Trophoblast cell (in vitro differentiated cells and primary cell): ENCODE data around the gene RHCE.

ENCODE experiments used
- DNase-seq, 2 donors: peaks; one replicate each; pipeline ENCODE4 v3.0.0-alpha.2; 2016
- H2AFZ ChIP-seq: 2 replicates; pipeline ENCODE4 v1.6.1; 2013; ENCODE audit warnings: low read length, moderate library complexity, mild to moderate bottlenecking; ENCODE audit not compliant: insufficient read depth, poor library complexity
- H2AK5ac ChIP-seq: 2 replicates; pipeline ENCODE4 v1.6.1; 2013; ENCODE audit warnings: mild to moderate bottlenecking, low read length
- H2BK120ac ChIP-seq: 2 replicates; pipeline ENCODE4 v1.6.1; 2013; ENCODE audit warnings: low read length, mild to moderate bottlenecking, moderate library complexity; ENCODE audit not compliant: insufficient read depth, poor library complexity
- H2BK12ac ChIP-seq: 2 replicates; pipeline ENCODE4 v1.6.1; 2013; ENCODE audit warnings: mild to moderate bottlenecking, low read length, moderate library complexity
- H2BK5ac ChIP-seq: 2 replicates; pipeline ENCODE4 v1.6.1; 2013; ENCODE audit warnings: low read length, low read depth, moderate library complexity, mild to moderate bottlenecking; ENCODE audit not compliant: poor library complexity
- H3K14ac ChIP-seq: 2 replicates; pipeline ENCODE4 v1.6.1; 2013; ENCODE audit warnings: mild to moderate bottlenecking, low read length
- H3K18ac ChIP-seq: 2 replicates; pipeline ENCODE4 v1.6.1; 2013; ENCODE audit warnings: mild to moderate bottlenecking, low read length
- H3K23ac ChIP-seq: 2 replicates; pipeline ENCODE4 v1.6.1; 2013; ENCODE audit warnings: low read length
- H3K27ac ChIP-seq: 2 replicates; pipeline ENCODE4 v1.5.1; 2013; ENCODE audit warnings: low read depth, mild to moderate bottlenecking, inconsistent platforms, low read length, moderate library complexity
- H3K27me3 ChIP-seq: 2 replicates; pipeline ENCODE4 v1.6.1; 2013; ENCODE audit warnings: inconsistent platforms, mild to moderate bottlenecking, low read length, moderate library complexity; ENCODE audit not compliant: insufficient read depth
- H3K36me3 ChIP-seq, 2 experiments: 1 replicate in 1 of 2; 2 replicates in 1 of 2; pipeline ENCODE4 v1.6.1; 2013; ENCODE audit warnings: low read length in 2 of 2, mild to moderate bottlenecking in 2 of 2, moderate library complexity in 1 of 2; ENCODE audit not compliant: insufficient read depth in 2 of 2, control insufficient read depth in 1 of 2
- H3K4ac ChIP-seq: 2 replicates; pipeline ENCODE4 v1.6.1; 2013; ENCODE audit warnings: low read depth, mild to moderate bottlenecking, low read length, moderate library complexity
- H3K4me1 ChIP-seq, 2 experiments: 1 replicate in 1 of 2; 2 replicates in 1 of 2; pipeline ENCODE4 v1.6.1; 2013; ENCODE audit warnings: low read length in 2 of 2, mild to moderate bottlenecking in 2 of 2, moderate library complexity in 1 of 2; ENCODE audit not compliant: insufficient read depth in 2 of 2, control insufficient read depth in 1 of 2
- H3K4me2 ChIP-seq: 2 replicates; pipeline ENCODE4 v1.6.1; 2013; ENCODE audit warnings: inconsistent platforms, mild to moderate bottlenecking, low read length, moderate library complexity
- H3K4me3 ChIP-seq: 2 replicates; pipeline ENCODE4 v1.5.1; 2013; ENCODE audit warnings: mild to moderate bottlenecking, low read depth, low read length, inconsistent platforms
- H3K79me1 ChIP-seq: one replicate; pipeline ENCODE4 v1.6.1; 2013; ENCODE audit warnings: low read length
- H3K79me2 ChIP-seq: 2 replicates; pipeline ENCODE4 v1.6.1; 2013; ENCODE audit warnings: low read length, mild to moderate bottlenecking; ENCODE audit not compliant: control insufficient read depth, insufficient read depth, poor library complexity
- H3K9ac ChIP-seq: 2 replicates; pipeline ENCODE4 v1.6.1; 2013; ENCODE audit warnings: mild to moderate bottlenecking, low read length
- H3K9me3 ChIP-seq: 2 replicates; pipeline ENCODE4 v1.6.1; 2013; ENCODE audit warnings: low read depth, mild to moderate bottlenecking, control low read depth, inconsistent platforms, low read length; ENCODE audit not compliant: insufficient read depth
- H4K12ac ChIP-seq: 2 replicates; pipeline ENCODE4 v1.6.1; 2013; ENCODE audit warnings: low read depth, mild to moderate bottlenecking, low read length, moderate library complexity
- H4K8ac ChIP-seq: 2 replicates; pipeline ENCODE4 v1.6.1; 2013; ENCODE audit warnings: low read depth, mild to moderate bottlenecking, low read length, moderate library complexity
- H4K91ac ChIP-seq: one replicate; pipeline ENCODE4 v1.6.1; 2013; ENCODE audit warnings: low read depth, mild to moderate bottlenecking, low read length, moderate library complexity
- WGBS: extraction: QIAGEN DNeasy Blood & Tissue Kit; methylation state at CpG from one replicate; pipeline ENCODE4 v1.1.7; 2013; ENCODE audit warnings: missing lambda C conversion rate; ENCODE audit not compliant: insufficient read length, insufficient coverage; ENCODE audit errors: extremely low coverage; 5-methylcytosine and 5-hydroxymethylcytosine counted together

The RHCE gene

DNA sequence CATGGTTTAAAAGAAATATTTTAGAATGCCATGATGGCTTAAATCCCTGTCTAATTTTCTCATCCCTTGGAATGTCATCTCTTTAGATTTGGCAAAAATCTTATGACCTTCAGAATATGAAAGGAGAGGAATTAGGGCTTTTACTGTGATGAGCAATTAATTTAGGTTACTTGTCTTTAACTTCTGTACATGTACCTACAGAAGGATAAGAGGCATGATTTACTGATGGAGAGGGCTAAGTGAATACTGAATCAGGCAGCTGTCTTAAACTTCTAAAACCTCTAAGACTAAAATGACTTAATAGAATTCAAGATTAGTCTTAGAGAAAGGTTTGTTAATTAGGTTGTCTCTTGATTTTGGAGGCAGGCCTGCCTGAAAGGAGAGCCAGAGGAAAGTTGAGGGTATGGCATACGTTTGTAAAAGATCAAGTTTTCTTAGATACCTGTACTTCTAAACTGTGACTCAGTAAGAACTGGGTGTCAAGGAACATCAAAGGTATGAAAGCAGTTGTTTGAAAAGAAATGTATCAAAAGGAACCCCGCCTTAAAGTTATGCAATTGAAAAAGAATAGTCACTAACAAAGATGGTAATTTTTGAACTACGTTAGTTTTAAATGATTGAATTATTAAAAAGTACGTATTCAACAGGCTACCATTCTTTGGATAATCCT, 22.5 kb upstream of the RHCE start:
- Histone ChIP-seq H3K14ac (no peak overlapping the region), H2AFZ (no peak overlapping the region)

DNA sequence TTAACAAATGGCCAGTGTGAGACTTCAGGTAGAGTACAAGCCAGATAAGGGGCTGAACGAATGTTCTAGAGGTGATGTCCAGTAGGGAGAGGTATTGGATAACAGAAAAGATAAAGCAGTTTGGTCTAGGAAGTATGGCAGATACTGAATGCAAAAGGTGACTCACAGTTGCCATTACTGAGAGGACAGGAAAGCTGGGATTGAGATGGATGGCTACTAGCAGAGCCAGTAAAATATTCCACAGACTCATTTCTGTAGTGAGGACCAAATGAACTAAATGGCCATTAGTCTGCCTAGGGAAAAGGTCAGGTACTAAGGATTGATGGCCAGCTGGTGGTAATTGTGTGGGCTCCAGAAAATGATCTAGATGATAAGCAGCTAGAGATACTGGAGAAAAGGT, 21.6 kb upstream of the RHCE start:
- no peaks in the 10 kb centered on the region for H3K79me1 ChIP-seq
- no peak overlapping the region for H4K91ac ChIP-seq
- WGBS = no CpG with 5 or more reads among the region's 1 CpG

More for the DNA sequence above, 22.5 kb upstream of the RHCE start:
- Histone ChIP-seq H4K91ac (no peak overlapping the region), H2BK120ac (no peak overlapping the region), H3K4me1 (peaks cover 0 to 2% of the 10 kb centered on the region in 2 experiments), H3K4ac (no peak overlapping the region), H3K36me3 (peaks cover 2% of the 10 kb centered on the region in 2 experiments), H4K8ac (no peak overlapping the region), H3K27me3 (no peaks in the 10 kb centered on the region), H3K23ac (no peak overlapping the region), H2BK5ac (no peak overlapping the region), H2AK5ac (no peak overlapping the region), H3K18ac (no peak overlapping the region), H3K79me1 (no peaks in the 10 kb centered on the region), H4K12ac (no peak overlapping the region), H3K4me2 (no peak overlapping the region), H3K27ac (no peak overlapping the region), H3K9me3 (no peaks in the 10 kb centered on the region), H3K4me3 (no peak overlapping the region), H2BK12ac (no peak overlapping the region), H3K79me2 (no peaks in the 10 kb centered on the region), H3K9ac (no peak overlapping the region)
- no CpG with 5 or more reads among the region's 4 CpGs for WGBS
- DNase-seq = no peak

DNA sequence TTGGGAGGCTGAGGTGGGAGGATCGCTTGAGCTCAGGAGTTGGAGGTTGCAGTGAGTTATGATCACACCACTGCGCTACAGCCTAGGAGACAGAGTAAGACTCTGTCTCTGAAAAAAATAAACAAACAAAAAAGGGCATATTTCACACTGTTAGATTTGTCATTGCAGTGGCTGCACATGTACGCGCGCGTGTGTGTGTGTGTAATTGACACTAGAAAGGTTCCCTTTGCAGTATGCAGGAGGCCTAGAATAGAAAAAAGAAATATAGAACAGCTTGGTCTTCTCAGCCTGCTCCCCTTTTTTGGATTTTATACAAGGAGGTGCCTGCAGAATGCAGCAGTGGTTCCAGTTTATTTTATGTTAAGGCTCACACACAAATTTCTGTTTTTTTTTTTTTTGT, 18.7 kb upstream of the RHCE start:
- Histone ChIP-seq H3K14ac (no peak overlapping the region), H3K4me1 (peaks cover 0 to 2% of the 10 kb centered on the region in 2 experiments), H3K79me2 (no peaks in the 10 kb centered on the region), H4K12ac (no peak overlapping the region), H2AFZ (no peak overlapping the region), H3K4me2 (no peak overlapping the region), H3K9ac (no peak overlapping the region), H3K18ac (no peak overlapping the region), H3K4ac (peak overlapping the region; percentile 19), H2BK5ac (no peak overlapping the region), H3K79me1 (no peaks in the 10 kb centered on the region), H2BK120ac (no peak overlapping the region), H3K9me3 (no peaks in the 10 kb centered on the region), H3K4me3 (no peak overlapping the region), H3K27me3 (no peaks in the 10 kb centered on the region), H3K23ac (no peak overlapping the region), H4K91ac (no peak overlapping the region), H2BK12ac (no peak overlapping the region), H3K36me3 (peaks cover 3 to 4% of the 10 kb centered on the region in 2 experiments), H2AK5ac (no peak overlapping the region), H4K8ac (no peak overlapping the region), H3K27ac (no peak overlapping the region)
- DNase-seq = no peak
- WGBS = no CpG with 5 or more reads among the region's 6 CpGs

More for the DNA sequence above, 21.6 kb upstream of the RHCE start:
- no peak overlapping the region for H2BK12ac ChIP-seq
- H3K79me2 ChIP-seq = no peaks in the 10 kb centered on the region
- no peak overlapping the region for H3K23ac ChIP-seq
- no peak overlapping the region for H2BK120ac ChIP-seq
- no peak overlapping the region for H2BK5ac ChIP-seq
- H3K27ac ChIP-seq = no peak overlapping the region
- DNase-seq = peak in 1 of 2 donors; percentile 40
- H4K12ac ChIP-seq = no peak overlapping the region
- no peak overlapping the region for H3K4ac ChIP-seq
- no peak overlapping the region for H3K14ac ChIP-seq
- H2AK5ac ChIP-seq = no peak overlapping the region
- no peaks in the 10 kb centered on the region for H3K9me3 ChIP-seq
- H3K18ac ChIP-seq = no peak overlapping the region
- no peak overlapping the region for H3K9ac ChIP-seq
- peaks cover 3 to 4% of the 10 kb centered on the region in 2 experiments for H3K36me3 ChIP-seq
- no peak overlapping the region for H3K4me3 ChIP-seq
- H3K4me1 ChIP-seq = peaks cover 0 to 2% of the 10 kb centered on the region in 2 experiments
- no peak overlapping the region for H2AFZ ChIP-seq
- no peak overlapping the region for H4K8ac ChIP-seq
- no peaks in the 10 kb centered on the region for H3K27me3 ChIP-seq
- H3K4me2 ChIP-seq = no peak overlapping the region

DNA sequence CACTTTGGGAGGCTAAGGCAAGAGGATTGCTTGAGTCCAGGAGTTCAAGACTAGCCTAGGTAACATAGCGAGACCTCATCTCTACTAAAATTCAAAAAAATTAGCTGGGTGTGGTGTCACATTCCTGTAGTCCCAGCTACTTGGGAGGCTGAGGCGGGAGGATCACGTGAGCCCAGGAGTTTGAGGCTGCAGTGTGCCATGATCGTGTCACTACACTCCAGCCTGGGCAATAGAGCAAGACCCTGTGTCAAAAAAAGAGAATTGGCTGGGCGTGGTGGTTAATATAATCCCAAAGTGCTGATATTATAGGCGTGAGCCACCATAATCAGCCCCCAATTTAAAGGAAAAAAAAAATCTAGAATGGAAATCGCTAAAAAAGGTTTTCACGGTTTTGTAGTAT, 17.0 kb upstream of the RHCE start:
- H3K14ac ChIP-seq = no peak overlapping the region
- no peak overlapping the region for H4K12ac ChIP-seq
- H3K23ac ChIP-seq = no peak overlapping the region
- no peak overlapping the region for H3K4me3 ChIP-seq
- no peaks in the 10 kb centered on the region for H3K9me3 ChIP-seq
- no peak overlapping the region for H2AFZ ChIP-seq
- no peak overlapping the region for H3K27ac ChIP-seq
- H3K9ac ChIP-seq = no peak overlapping the region
- H3K36me3 ChIP-seq = peaks cover 3 to 4% of the 10 kb centered on the region in 2 experiments
- no peak overlapping the region for H4K8ac ChIP-seq
- DNase-seq = no peak
- WGBS = no CpG with 5 or more reads among the region's 8 CpGs
- no peaks in the 10 kb centered on the region for H3K27me3 ChIP-seq
- peaks cover 2% of the 10 kb centered on the region for H3K79me2 ChIP-seq
- H2BK5ac ChIP-seq = no peak overlapping the region
- H3K79me1 ChIP-seq = no peaks in the 10 kb centered on the region
- no peak overlapping the region for H3K4me2 ChIP-seq
- H3K4ac ChIP-seq = no peak overlapping the region
- H2BK120ac ChIP-seq = no peak overlapping the region
- H3K4me1 ChIP-seq = peaks cover 0 to 2% of the 10 kb centered on the region in 2 experiments
- H4K91ac ChIP-seq = no peak overlapping the region
- H2AK5ac ChIP-seq = no peak overlapping the region
- no peak overlapping the region for H2BK12ac ChIP-seq
- H3K18ac ChIP-seq = peak overlapping the region; percentile 54
